Skeletal muscle satellite cell (primary cell): Measurements from ENCODE around the gene FCN3.
A peak's percentile ranks its signal among the peaks of the same experiment; 100 is the strongest.

Experiments
- H3K27me3 ChIP-seq: 2 replicates; pipeline ENCODE4 v1.7.0; 2013; ENCODE audit warnings: low read length; ENCODE audit not compliant: control insufficient read depth, insufficient read depth
- H3K36me3 ChIP-seq: 2 replicates; pipeline ENCODE4 v1.7.0; 2013; ENCODE audit warnings: mild to moderate bottlenecking, control low read depth, low read length; ENCODE audit not compliant: insufficient read depth
- H3K4me1 ChIP-seq: 2 replicates; pipeline ENCODE4 v1.7.0; 2013; ENCODE audit warnings: low read length; ENCODE audit not compliant: control insufficient read depth, insufficient read depth
- H3K4me2 ChIP-seq: 2 replicates; pipeline ENCODE4 v1.7.0; 2013; ENCODE audit warnings: mild to moderate bottlenecking, low read length
- H3K4me3 ChIP-seq: 2 replicates; pipeline ENCODE4 v1.7.0; 2013; ENCODE audit warnings: low read length
- H3K9ac ChIP-seq: 2 replicates; pipeline ENCODE4 v1.7.0; 2013; ENCODE audit warnings: mild to moderate bottlenecking, low read depth, low read length, moderate library complexity
- H3K9me3 ChIP-seq: replicated peaks from 2 replicates; pipeline ENCODE4 v1.7.0; 2013; ENCODE audit warnings: mild to moderate bottlenecking, control low read depth, low read length

The FCN3 gene

GRCh38 chr1:27372022-27372807 is 2.4 kb downstream of the FCN3 start:
- Histone ChIP-seq H3K4me1 (peaks cover 3% of the 10 kb centered on the region), H3K27me3 (peaks cover 6% of the 10 kb centered on the region), H3K4me3 (no peak overlapping the region), H3K9ac (no peak overlapping the region), H3K36me3 (no peaks in the 10 kb centered on the region), H3K4me2 (no peak overlapping the region), H3K9me3 (no peaks in the 10 kb centered on the region)

- Histone ChIP-seq H3K4me1 (peaks cover 15% of the 10 kb centered on the region), H3K9ac (no peak overlapping the region), H3K4me3 (no peak overlapping the region), H3K27me3 (no peaks in the 10 kb centered on the region), H3K4me2 (no peak overlapping the region), H3K36me3 (peaks cover 4% of the 10 kb centered on the region), H3K9me3 (no peaks in the 10 kb centered on the region)
Observed at GRCh38 chr1:27368869-27369582, 5.6 kb downstream of the FCN3 start.

GRCh38 chr1:27367160-27367650 is 7.4 kb downstream of the FCN3 start:
- Histone ChIP-seq H3K4me2 (peak overlapping the region; percentile 92), H3K36me3 (peaks cover 22% of the 10 kb centered on the region), H3K4me1 (peaks cover 15% of the 10 kb centered on the region), H3K9me3 (no peaks in the 10 kb centered on the region), H3K27me3 (no peaks in the 10 kb centered on the region), H3K4me3 (peak overlapping the region; percentile 96), H3K9ac (peak overlapping the region; percentile 96)

GRCh38 chr1:27366411-27367159 is 8.0 kb downstream of the FCN3 start, which contains the start of gene MAP3K6:
Gene MAP3K6, minus strand, starts transcription at chr1:27366961. Its CDS starts 364 bp downstream, at chr1:27366597.
- Histone ChIP-seq H3K36me3 (peaks cover 28% of the 10 kb centered on the region), H3K27me3 (no peaks in the 10 kb centered on the region), H3K4me2 (peak within 1 kb of the TSS; percentile 92), H3K4me3 (peak within 1 kb of the TSS; percentile 96), H3K4me1 (peaks cover 15% of the 10 kb centered on the region), H3K9me3 (no peaks in the 10 kb centered on the region), H3K9ac (peak within 1 kb of the TSS; percentile 96)

GRCh38 chr1:27366113-27366410 is 8.6 kb downstream of the FCN3 start:
- Histone ChIP-seq H3K9ac (peak overlapping the region; percentile 96), H3K36me3 (peaks cover 33% of the 10 kb centered on the region), H3K4me1 (peaks cover 15% of the 10 kb centered on the region), H3K9me3 (no peaks in the 10 kb centered on the region), H3K4me2 (peak overlapping the region; percentile 92), H3K27me3 (no peaks in the 10 kb centered on the region), H3K4me3 (peak overlapping the region; percentile 96)

- H3K27me3 ChIP-seq = no peaks in the 10 kb centered on the region
Observed at GRCh38 chr1:27365372-27366112, 9.1 kb downstream of the FCN3 start.

GRCh38 chr1:27364696-27365371 is 9.8 kb downstream of the FCN3 start:
- Histone ChIP-seq H3K4me1 (peaks cover 15% of the 10 kb centered on the region), H3K27me3 (no peaks in the 10 kb centered on the region), H3K9me3 (no peaks in the 10 kb centered on the region), H3K4me3 (peak overlapping the region; percentile 96), H3K36me3 (peaks cover 42% of the 10 kb centered on the region), H3K4me2 (peak overlapping the region; percentile 92), H3K9ac (peak overlapping the region; percentile 96)

More at GRCh38 chr1:27365372-27366112, 9.1 kb downstream of the FCN3 start:
- Histone ChIP-seq H3K9ac (peak overlapping the region; percentile 96), H3K9me3 (no peaks in the 10 kb centered on the region), H3K4me3 (peak overlapping the region; percentile 96), H3K4me2 (peak overlapping the region; percentile 92), H3K36me3 (peaks cover 38% of the 10 kb centered on the region), H3K4me1 (peaks cover 15% of the 10 kb centered on the region)

GRCh38 chr1:27363766-27364695 is 10.6 kb downstream of the FCN3 start:
- H3K36me3 ChIP-seq = peaks cover 50% of the 10 kb centered on the region
- no peaks in the 10 kb centered on the region for H3K9me3 ChIP-seq
- H3K4me1 ChIP-seq = peaks cover 15% of the 10 kb centered on the region
- no peak overlapping the region for H3K9ac ChIP-seq
- H3K4me3 ChIP-seq = no peak overlapping the region
- H3K27me3 ChIP-seq = no peaks in the 10 kb centered on the region
- no peak overlapping the region for H3K4me2 ChIP-seq

- H3K4me3 ChIP-seq = no peak overlapping the region
- no peaks in the 10 kb centered on the region for H3K9me3 ChIP-seq
- H3K36me3 ChIP-seq = peaks cover 69% of the 10 kb centered on the region
- peaks cover 8% of the 10 kb centered on the region for H3K4me1 ChIP-seq
- H3K27me3 ChIP-seq = no peaks in the 10 kb centered on the region
- H3K4me2 ChIP-seq = no peak overlapping the region
- no peak overlapping the region for H3K9ac ChIP-seq
Observed at GRCh38 chr1:27361553-27361952, 13.1 kb downstream of the FCN3 start.

GRCh38 chr1:27361044-27361402 is 13.6 kb downstream of the FCN3 start:
- Histone ChIP-seq H3K4me2 (no peak overlapping the region), H3K36me3 (peaks cover 74% of the 10 kb centered on the region), H3K9me3 (no peaks in the 10 kb centered on the region), H3K9ac (no peak overlapping the region), H3K4me3 (no peak overlapping the region), H3K4me1 (peaks cover 8% of the 10 kb centered on the region), H3K27me3 (no peaks in the 10 kb centered on the region)
